OCI-M1 (cell line): ENCODE measurements around the gene CANT1.
"Not testable (repeated sequence)": the region's sequence is repeated elsewhere in the genome, so short reads cannot be mapped to it uniquely, and the experiment has no call there.

ENCODE experiments used
- DNase-seq: peaks from one replicate; lab custom pipeline; 2025; lab: John Stamatoyannopoulos, UW

CANT1 gene

GRCh38 chr17:79043191-79043930 lies 33.8 kb upstream of the CANT1 start:
- DNase-seq, result no peak

DNA sequence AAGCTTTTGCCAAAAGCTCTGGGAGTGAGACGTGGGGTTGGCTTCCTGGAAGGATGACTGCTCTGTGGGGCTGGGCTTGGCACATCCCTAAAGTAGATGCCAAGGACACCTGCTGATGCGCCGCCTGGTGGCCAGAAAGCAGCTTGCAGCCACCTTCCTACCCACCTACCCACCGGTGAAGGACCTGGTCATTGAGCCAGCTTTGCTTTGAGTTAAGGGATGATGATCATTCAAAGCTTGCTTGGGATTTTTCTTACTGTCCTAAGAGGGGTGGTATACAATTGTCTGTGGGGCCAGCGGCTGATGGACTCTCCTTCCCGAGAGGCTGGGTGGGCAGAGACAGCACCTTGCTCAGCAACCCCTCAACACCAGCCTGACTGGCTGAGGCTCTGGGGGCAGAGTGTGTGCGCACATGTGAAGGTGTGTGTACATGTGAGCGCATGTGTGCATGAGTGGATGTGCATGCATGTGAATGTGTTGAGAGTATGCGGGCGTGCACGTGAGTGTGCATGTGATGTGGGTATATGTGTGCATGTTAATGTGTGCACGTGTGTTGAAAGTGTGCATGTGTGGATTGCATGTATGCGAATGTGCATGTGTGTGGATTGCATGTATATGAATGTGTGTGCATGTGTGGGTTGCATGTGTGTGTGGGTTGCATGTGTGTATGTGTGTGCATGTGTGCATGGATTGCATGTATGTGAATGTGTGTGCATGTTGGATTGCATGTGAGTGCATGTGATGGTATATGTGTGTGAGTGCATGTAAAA lies 33.0 kb upstream of the CANT1 start:
- peak; percentile 7 for DNase-seq

GRCh38 chr17:79041723-79042420 lies 32.3 kb upstream of the CANT1 start:
- no peak for DNase-seq

GRCh38 chr17:79041041-79041570 lies 31.5 kb upstream of the CANT1 start:
- no peak for DNase-seq

DNA sequence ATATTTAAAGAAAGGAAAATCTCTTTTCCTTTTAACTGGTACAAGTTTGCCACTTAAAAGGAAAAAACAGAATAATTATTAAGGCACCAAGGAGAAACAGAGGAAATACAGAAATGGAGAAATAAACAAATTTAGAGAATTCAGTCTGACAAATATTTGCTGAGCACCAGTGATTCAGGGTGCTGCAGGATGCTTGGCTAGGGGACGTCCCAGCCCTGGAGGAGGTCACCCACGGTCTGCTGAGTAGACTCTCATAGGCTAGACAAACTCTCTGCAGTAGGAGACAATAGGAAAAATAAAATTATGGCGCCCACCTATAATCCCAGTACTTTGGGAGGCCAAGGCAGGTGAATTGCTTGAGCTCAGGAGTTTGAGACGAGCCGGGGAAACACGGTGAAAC lies 30.3 kb upstream of the CANT1 start:
- no peak for DNase-seq

GRCh38 chr17:79039171-79039570 lies 29.6 kb upstream of the CANT1 start:
- DNase-seq, result no peak

DNA sequence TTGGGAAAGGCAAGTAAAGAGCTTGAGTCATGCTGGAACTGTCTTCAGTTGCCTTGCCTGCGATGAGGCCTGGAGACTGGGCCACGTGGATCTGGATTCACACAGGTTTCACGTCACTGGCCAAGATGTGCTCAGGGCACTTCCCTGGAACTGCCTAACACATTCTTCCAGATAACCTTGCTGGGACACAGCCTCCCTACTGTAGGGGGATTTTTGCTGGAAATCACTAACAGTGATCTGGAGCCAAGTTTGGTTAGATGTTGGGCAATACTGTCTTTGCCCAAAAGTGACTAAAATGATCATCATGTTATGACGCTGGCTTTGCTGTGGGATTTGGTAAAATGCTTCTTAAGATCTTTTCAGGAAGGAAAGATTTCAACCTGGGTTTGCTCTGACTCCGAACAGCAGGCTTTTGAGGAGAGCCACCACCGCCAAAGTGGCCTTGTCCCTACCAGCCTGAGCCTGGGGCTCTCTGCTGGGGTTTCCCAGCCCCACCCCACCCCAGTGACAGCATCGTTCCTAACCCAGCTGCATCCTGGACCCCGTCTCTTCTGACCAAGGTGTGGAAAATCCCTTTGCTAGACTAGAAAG lies 29.1 kb upstream of the CANT1 start:
- no peak for DNase-seq

GRCh38 chr17:79036596-79036995 lies 27.0 kb upstream of the CANT1 start:
- DNase-seq, result no peak

- DNase-seq, result no peak
These were observed 26.6 kb upstream of the CANT1 start for GRCh38 chr17:79036181-79036580.

GRCh38 chr17:79035686-79036085 lies 26.1 kb upstream of the CANT1 start:
- DNase-seq, result no peak

DNA sequence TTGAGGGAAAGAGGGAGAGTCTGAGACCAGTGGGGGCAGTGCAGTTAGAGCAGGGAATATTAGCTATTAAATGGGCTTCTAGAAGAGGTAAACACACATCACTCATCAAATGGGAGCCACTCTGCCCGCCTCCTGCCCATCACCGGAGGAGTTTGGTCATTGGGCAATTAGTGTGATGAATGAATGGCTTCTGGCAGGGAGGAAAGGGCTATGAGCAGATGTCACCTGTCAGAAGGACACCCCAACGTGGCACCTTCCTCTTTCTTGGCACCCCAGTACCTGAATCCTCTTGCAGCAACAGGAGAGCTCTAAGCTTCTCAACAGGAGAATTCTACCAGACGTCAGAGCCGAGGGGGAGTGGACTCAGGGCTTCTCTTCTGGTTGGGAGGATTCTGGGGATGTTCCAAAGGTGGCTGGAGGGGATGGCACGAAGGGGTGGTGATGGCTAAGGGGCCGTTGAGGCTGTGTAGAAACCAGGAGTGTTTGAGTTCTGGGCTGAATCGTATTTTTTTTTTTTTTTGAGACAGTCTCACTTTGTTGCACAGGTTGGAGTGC lies 25.4 kb upstream of the CANT1 start:
- no peak for DNase-seq

GRCh38 chr17:79033741-79034501 lies 24.4 kb upstream of the CANT1 start:
- DNase-seq, result no peak

DNA sequence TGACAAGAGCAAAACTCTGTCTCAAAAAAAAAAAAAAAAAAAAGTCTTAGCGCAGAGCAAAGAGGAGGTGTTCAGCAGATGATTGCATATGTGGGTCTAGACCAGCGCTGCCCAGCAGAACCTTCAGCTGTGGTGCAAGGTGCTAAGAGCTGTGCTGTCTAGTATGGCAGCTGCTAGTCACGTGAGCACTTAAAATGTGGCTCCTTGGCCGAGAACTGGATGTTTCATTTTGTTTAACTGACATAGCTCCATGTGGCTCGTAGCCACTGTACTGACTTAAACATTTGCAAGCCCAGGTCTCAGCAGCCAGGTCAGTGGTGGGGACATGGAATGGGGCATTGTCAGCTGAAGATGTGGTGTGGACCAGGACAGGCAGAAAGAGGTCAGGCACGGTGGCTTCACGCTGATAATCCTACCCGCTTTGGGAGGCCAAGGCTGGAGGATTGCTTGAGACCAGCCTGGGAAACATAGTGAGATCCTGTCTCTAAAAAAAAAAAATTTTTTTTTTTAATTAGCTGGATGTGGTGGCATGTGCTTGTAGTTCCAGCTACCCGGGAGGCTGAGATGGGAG lies 23.6 kb upstream of the CANT1 start:
- DNase-seq, result no peak

GRCh38 chr17:79031996-79032875 lies 22.7 kb upstream of the CANT1 start:
- no peak for DNase-seq

DNA sequence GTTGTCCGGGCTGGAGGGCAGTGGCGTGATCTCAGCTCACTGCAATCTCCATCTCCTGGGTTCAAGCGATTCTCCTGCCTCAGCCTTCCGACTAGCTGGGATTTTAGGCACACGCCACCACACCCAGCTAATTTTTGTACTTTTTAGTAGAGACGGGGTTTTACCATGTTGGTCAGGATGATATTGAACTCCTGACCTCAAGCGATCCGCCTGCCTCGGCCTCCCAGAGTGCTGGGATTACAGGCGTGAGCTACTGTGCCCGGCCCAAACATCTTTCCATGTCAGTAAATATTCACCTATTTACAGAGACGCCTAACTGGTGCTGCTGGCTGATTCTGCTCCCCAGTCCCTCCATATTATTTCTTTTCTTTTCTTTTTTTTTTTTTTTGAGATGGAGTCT lies 21.1 kb upstream of the CANT1 start:
- DNase-seq, result not testable (repeated sequence)

DNA sequence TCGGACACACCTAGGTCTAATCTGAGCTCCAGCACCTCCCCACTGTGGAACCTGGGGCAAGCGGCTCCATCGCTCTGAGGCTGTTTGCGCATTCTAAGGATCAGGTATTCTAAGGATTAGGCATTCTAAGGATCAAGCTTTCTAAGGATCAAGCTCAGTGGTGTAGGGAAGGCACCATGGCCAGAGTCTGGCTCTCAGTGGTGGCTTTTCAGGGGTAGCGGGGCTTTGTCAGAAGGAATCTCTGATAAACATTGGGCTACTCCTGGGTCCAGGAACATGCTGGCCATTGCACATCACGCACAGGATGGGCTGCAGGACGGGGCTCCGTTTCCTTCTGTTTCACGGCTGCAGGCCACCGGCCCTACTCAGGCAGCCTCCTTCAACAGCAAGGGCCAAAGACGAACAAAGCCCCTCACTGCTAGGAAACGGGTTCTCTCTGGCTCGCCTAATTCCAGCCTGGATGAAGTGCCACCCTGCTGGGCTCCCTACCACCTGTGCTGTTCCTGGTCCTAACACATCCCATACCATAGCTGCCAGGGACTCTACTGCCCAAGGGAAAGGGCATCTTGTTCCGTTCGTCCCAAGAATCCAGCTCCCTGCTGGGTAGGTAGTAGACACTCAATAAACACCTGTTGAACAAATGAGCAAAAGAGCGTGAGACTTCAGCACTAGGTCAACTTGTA lies 19.9 kb upstream of the CANT1 start:
- DNase-seq, result no peak

GRCh38 chr17:79028496-79029326 lies 19.1 kb upstream of the CANT1 start:
- DNase-seq, result no peak

DNA sequence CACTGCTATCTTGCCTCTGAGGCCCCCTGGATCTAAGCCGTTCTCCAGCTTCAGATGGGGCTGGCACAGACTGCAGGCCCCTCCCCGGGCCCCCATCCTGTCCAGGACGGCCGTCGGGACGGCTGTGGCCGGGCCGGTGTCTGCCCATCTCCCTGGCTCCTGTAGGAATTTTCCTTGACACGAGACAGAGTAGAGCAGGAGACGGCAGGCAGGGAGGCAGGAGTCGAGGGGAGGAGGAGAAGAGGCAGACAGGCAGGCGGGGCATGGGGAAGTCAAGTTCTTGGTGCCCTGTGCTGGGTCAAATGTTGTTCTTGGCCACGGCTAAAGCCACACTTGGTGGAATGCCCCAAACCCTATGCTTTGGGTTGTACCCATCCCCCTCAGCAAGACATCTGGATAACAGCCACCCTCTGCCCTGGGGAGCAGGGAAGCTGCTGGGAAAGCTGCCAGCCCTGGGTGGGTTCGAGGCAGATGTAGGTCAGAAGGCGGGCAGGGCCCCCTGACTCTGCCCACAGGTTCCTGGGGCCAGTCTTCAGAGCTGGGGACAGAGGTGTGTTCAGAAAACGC lies 18.4 kb upstream of the CANT1 start:
- no peak for DNase-seq
